ENCODE data around the gene UGT3A1.

- no peak for TF ChIP-seq SMC3 (IDR thresholded peaks at IDR 0.05; ENCODE audit: low read depth, low read length)
- TF ChIP-seq EZH2phosphoT487 (IDR thresholded peaks at IDR 0.05; ENCODE audit: borderline replicate concordance, low read depth): no peak
- TF ChIP-seq, protein P1, sequence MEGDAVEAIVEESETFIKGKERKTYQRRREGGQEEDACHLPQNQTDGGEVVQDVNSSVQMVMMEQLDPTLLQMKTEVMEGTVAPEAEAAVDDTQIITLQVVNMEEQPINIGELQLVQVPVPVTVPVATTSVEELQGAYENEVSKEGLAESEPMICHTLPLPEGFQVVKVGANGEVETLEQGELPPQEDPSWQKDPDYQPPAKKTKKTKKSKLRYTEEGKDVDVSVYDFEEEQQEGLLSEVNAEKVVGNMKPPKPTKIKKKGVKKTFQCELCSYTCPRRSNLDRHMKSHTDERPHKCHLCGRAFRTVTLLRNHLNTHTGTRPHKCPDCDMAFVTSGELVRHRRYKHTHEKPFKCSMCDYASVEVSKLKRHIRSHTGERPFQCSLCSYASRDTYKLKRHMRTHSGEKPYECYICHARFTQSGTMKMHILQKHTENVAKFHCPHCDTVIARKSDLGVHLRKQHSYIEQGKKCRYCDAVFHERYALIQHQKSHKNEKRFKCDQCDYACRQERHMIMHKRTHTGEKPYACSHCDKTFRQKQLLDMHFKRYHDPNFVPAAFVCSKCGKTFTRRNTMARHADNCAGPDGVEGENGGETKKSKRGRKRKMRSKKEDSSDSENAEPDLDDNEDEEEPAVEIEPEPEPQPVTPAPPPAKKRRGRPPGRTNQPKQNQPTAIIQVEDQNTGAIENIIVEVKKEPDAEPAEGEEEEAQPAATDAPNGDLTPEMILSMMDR (IDR thresholded peaks at IDR 0.05): no peak
- TF ChIP-seq FOXJ3 (CRISPR knock-in tag; IDR thresholded peaks at IDR 0.05): no peak
- TF ChIP-seq MEF2A (IDR thresholded peaks at IDR 0.05; ENCODE audit: borderline replicate concordance, low read depth): no peak
Observed at GRCh38 chr5:36007366-36007765, 16.2 kb upstream of the UGT3A1 start.
